ENCODE data around the gene IPCEF1.

DNA sequence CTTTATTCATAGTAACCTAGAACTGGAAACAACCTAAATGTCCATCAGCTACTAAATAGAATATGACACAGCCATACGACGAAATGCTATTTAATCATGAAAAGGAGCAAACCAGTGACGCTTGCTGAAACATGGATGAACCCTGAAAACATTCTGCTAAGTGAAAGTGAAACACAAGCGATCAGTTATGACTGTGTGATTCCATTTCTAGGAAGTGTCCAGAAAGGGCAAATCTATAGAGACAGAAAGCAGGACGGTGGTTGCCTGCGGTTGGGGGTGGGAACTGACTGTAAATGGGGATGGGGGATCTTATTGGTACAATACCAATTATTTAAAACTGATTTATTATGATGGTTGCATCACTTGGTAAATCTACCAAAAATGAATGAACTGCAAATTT lies 126.8 kb downstream of the IPCEF1 start:
- TF ChIP-seq SUZ12 (IDR thresholded peaks at IDR 0.05) (no peak), SP1 (IDR thresholded peaks at IDR 0.05) (no peak), BHLHE40 (IDR thresholded peaks at IDR 0.05; ENCODE audit: borderline replicate concordance) (no peak), FOXM1 (IDR thresholded peaks at IDR 0.05; ENCODE audit: borderline replicate concordance) (no peak), NFRKB (IDR thresholded peaks at IDR 0.05) (no peak), ELF4 (IDR thresholded peaks at IDR 0.05) (no peak), LEF1 (IDR thresholded peaks at IDR 0.05; ENCODE audit: borderline replicate concordance) (no peak)
